ENCODE results near the gene TM6SF1. TPM values are rescaled to one million over a fixed set of nuclear protein-coding genes. Genes with fewer than 3 reads are reported as not detected.
A peak's percentile ranks its signal among the peaks of the same experiment; 100 is the strongest.

TM6SF1 gene
- total and polyA plus RNA-seq, 2 of the 8 experiments (the other 6 are each of a cell fraction or from before 2014, with no cell fraction given) = 0.74 to 1.0 TPM

DNA sequence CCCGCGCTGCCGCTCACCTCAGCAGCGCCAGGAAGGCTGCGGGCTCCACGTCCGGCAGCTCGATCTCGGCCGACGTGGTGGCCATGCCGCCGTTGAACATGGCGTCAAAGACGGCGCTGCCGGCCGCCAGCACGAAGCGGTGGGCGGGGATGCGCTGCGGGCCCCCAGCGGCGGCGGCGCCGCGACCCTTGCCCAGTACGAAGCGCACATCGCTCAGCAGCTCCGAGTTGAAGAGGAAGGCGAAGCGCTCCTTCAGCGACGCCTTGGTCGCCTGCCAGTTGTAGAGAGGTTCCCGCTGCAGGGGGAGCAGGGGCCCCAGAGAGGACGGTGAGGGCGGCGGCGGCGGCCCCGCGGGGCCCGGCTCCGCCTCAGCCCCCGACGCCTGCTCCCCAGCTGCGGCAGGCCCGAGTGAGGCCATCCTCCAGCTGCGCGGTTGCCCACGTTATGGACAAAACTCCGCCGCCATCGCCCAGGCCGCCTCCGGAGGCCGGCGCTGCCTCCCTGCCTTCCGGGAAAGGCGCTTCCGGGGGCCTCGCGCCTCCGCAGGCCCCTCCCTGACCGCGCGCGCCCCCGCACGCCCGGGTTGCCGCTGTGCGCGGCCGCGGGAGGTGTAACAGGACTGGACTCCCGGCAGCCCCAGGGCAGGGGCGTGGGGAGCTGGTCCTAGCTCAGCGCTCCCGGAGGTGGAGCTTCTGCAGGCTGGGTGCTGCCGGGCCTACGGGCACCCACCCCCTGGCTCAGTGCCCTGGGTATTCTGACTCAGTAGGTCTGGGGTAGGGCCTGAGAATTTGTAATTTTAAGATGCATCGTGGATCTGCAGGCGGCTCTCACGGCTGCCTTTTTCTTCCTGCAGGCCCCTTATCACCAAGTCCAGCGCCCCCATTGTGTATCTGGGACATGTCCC is 40.5 kb upstream of the TM6SF1 start, which contains the start of gene BTBD1 (continued):
- TF ChIP-seq KDM4A (IDR thresholded peaks at IDR 0.05; ENCODE audit: low read depth, low read length, severe bottlenecking) = no peak
- peak in 1 of 2 experiments; percentile 10; a peak in 1 of 4 replicates for TF ChIP-seq RAD21 (IDR thresholded peaks at IDR 0.05 in 1 of 2, conservative IDR thresholded peaks at IDR 0.05 in 1 of 2; ENCODE audit: low read depth in 2 of 2, low read length in 2 of 2)
- TF ChIP-seq RXRA (IDR thresholded peaks at IDR 0.05; ENCODE audit: insufficient read depth, low read depth, low read length) = no peak
- no peak for TF ChIP-seq RFX5 (IDR thresholded peaks at IDR 0.05; ENCODE audit: borderline replicate concordance, low read depth, low read length)
- TF ChIP-seq, protein P1, sequence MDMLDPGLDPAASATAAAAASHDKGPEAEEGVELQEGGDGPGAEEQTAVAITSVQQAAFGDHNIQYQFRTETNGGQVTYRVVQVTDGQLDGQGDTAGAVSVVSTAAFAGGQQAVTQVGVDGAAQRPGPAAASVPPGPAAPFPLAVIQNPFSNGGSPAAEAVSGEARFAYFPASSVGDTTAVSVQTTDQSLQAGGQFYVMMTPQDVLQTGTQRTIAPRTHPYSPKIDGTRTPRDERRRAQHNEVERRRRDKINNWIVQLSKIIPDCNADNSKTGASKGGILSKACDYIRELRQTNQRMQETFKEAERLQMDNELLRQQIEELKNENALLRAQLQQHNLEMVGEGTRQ (IDR thresholded peaks at IDR 0.05; ENCODE audit: low read length) = no peak
- TF ChIP-seq SIN3A (conservative IDR thresholded peaks at IDR 0.05 in 1 of 2, IDR thresholded peaks at IDR 0.05 in 1 of 2; ENCODE audit: low read depth in 1 of 2, low read length in 2 of 2) = peak; percentile 32 to 62; a peak in 1 of 4 replicates
- peak; percentile 81 for TF ChIP-seq TAF1 (IDR thresholded peaks at IDR 0.05; ENCODE audit: low read depth, low read length)
- TF ChIP-seq CHD1 (IDR thresholded peaks at IDR 0.05; ENCODE audit: low read depth, low read length) = no peak
- TF ChIP-seq, protein P2, sequence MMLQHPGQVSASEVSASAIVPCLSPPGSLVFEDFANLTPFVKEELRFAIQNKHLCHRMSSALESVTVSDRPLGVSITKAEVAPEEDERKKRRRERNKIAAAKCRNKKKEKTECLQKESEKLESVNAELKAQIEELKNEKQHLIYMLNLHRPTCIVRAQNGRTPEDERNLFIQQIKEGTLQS (IDR thresholded peaks at IDR 0.05; ENCODE audit: insufficient read depth, low read depth, low read length) = no peak
- TF ChIP-seq RNF2 (IDR thresholded peaks at IDR 0.05; ENCODE audit: borderline replicate concordance, low read depth, low read length, missing control alignments, poor library complexity, severe bottlenecking) = no peak
- no peak for TF ChIP-seq KDM1A (IDR thresholded peaks at IDR 0.05; ENCODE audit: borderline replicate concordance, low read length)

All from H1 (cell line).